ENCODE results near the gene GPBAR1.

The GPBAR1 gene

DNA sequence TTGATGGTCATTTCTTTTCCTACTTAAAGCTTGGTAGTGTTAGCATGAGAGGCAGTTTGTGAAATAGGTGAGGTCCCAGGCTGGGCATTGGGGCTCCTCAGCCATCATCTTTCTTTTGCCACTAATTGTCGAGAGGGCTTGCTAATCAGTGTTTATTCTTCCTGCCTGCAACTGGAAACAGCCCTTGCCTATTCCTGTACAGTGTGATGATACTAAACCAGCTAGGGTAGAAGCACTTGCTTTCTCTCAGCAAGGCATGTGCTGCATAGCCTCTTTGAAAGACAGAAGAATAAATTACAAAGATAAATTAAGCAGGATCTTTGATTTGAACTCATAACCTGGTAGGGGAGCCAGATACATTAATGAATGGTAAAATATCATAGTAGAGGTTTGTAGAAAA is 16.6 kb upstream of the GPBAR1 start:
- DNase-seq (ENCODE audit: low spot score) = no peak

GRCh38 chr2:218244665-218245064 is 16.1 kb upstream of the GPBAR1 start:
- DNase-seq (ENCODE audit: low spot score) = no peak

- DNase-seq (ENCODE audit: low spot score) = no peak
These were observed 15.6 kb upstream of the GPBAR1 start for GRCh38 chr2:218245214-218245613.

GRCh38 chr2:218249691-218250090 is 11.1 kb upstream of the GPBAR1 start:
- no peak for DNase-seq (ENCODE audit: low spot score)

GRCh38 chr2:218252509-218253231 is 8.1 kb upstream of the GPBAR1 start:
- no peak for DNase-seq (ENCODE audit: low spot score)

DNA sequence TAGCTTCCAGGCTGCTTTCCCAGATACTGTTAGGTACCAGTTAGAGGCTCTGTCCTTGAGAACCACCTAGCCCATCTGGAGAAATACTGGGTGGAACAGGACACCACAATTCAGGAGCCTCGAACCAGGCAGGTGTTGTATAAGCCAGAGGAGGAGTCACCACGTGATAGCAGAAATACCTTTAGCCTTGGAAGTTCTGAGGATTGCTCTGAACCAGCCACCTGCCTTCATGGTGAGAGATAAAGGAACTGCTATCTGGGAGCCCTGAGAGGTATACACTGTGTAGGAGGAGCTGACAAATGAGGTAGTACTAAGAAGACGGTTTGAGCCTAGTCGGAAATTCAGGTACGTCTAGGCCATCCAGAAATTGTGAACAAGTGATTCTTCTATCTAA is 7.6 kb upstream of the GPBAR1 start:
- no peak for DNase-seq (ENCODE audit: low spot score)

- no peak for DNase-seq (ENCODE audit: low spot score)
These were observed 5.4 kb upstream of the GPBAR1 start for GRCh38 chr2:218255446-218255845.

DNA sequence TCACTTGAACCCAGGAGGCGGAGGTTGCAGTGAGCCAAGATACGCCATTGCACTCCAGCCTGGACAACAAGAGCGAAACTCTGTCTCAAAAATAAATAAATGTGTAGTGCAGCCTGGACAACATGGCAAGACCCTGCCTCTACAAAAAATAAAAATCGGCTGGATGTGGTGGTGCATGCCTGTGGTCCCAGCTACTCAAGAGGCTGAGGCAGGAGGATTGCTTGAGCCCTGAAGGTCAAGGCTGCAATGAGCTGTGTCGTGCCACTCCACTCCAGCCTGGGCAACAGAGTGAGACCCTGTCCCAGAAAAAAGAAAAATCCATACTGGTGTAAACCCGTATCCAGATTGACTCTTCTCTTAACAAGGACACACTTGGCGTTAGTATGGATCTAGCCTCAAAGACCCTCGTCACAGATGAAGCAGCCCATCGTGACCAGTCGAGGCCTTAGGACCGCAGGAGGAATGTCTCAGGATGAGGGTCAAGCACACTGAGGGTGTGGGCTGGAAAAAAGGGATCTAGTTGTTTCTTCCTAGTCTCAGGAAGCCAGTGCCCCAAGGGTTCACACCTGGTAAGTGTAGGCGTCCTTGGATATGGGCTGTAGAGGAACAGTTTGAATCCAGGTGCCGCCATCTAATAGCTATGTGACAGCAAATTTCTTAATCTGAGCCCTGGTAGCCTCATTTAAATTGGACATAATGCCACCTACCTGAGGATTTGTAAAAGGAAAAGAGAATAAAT is 4.0 kb upstream of the GPBAR1 start:
- DNase-seq (ENCODE audit: low spot score) = no peak

- peak; percentile 68 for DNase-seq (ENCODE audit: low spot score)
These were observed 3.3 kb upstream of the GPBAR1 start for GRCh38 chr2:218257390-218257981.

DNA sequence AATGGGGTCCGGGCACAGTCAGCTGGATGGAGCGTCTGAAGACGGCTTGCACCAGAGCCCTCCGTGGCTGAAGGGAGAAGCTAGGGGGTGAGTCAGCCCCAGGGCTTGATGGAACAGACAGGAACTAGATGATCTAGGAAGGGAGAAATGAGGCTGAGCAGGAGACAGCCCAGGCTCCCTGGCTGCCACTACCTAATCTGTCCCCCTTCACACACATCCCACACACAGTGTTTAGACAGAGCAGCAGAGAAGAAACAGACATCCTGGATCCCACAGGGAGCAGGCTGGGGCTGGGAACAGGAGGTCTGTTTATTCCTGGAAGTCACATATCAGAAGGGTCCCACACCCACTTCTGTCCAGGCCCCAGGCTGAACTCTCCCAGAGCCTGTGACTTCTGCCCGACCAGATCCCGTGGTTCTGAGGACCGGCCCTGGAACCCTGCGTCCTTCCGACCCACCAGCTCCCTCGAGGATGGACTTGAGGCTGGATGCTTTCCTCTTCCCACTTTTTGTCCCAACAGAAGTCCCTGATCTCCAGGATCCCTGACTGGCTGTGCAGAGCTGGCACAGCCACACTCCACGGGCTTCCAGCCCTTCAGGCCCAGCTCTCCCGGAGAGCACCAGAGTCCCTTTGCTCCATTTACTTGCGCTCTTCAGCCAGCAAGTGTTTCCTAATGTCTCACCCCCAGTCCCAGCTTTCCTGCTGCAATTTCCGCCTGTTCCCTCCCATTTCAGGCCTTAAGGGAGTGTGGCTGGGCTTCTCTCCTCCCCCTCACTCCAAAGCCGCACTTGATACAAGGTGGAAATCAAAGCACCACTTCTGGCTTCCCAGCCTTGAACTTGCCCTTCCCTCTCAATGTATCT is 1.5 kb upstream of the GPBAR1 start:
- no peak for DNase-seq (ENCODE audit: low spot score)

DNA sequence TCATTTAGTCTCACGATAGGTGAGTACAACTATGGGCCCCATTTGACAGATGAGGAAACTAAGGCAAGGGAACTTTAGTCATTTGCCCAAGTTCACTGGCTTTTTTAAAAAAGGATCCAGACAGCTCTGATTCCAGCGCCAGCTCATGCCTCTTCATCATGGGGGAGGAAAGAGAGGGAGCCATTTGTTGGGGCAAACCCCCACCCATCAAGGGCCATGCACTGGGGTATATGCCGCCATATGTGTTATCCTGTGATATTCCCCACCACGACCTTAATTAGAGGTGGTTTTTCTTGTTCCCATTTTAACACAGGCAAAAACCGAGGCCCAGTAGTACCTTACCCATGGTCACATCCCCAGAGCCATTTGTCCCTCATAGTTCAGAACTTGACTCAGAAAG is 649 bp upstream of the GPBAR1 start:
- DNase-seq (ENCODE audit: low spot score) = no peak

DNA sequence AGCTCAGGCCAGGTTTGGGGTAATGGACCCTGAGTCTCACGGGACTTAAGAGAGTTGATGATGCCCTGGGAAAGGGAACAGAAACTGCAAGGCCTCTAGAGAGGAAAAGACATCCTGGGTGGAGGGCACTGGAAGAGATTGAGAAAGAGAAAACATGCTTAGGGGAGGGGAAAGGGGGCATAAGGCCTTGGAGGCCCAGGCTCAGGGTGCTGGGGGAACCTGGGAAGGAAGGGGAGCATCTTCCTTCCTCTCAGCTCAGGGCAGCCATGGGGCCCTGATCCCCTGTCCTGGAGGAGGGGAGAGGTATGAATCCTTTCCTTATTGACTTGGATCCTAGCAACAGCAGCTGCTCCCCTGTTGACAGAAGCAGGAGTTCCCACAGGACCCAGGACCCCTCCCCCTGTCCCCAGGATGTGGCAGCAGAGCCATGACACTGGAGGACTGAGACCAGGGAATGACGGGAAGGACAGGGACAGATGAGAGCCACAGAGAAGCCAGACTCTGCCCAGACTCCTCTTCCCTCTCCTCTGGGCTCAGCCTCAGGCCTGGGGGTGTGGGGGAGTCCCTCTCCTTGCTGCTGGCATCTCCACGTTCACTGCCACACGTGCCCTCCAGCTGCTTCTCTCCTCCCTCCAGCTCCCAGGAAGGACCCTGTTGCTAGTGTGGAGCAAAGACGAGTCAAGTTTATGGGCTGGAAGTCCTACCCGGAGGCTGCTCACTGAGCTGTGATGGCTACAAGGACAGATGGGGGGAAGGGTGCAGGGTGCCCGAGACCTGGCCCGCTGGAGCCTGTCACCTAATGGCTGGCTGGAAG is 815 bp downstream of the GPBAR1 start:
- no peak for DNase-seq (ENCODE audit: low spot score)

DNA sequence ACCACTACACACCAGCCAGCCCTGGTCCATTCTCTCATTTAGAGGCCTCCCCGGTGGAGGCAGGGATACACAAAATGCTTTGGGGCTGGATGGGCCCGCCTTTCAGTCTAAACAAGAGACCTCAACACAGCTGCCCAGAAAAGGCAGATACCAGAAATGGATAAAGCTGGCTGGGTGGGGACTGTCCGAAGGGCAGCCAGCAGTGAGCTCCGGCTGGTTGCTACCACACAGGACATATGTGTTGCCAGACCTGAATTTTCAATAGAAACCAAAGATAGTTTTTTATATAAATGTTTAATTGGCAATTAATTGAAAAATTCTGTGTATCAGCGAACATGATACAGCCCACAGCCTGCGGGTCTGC is 1.4 kb downstream of the GPBAR1 start:
- no peak for DNase-seq (ENCODE audit: low spot score)

DNA sequence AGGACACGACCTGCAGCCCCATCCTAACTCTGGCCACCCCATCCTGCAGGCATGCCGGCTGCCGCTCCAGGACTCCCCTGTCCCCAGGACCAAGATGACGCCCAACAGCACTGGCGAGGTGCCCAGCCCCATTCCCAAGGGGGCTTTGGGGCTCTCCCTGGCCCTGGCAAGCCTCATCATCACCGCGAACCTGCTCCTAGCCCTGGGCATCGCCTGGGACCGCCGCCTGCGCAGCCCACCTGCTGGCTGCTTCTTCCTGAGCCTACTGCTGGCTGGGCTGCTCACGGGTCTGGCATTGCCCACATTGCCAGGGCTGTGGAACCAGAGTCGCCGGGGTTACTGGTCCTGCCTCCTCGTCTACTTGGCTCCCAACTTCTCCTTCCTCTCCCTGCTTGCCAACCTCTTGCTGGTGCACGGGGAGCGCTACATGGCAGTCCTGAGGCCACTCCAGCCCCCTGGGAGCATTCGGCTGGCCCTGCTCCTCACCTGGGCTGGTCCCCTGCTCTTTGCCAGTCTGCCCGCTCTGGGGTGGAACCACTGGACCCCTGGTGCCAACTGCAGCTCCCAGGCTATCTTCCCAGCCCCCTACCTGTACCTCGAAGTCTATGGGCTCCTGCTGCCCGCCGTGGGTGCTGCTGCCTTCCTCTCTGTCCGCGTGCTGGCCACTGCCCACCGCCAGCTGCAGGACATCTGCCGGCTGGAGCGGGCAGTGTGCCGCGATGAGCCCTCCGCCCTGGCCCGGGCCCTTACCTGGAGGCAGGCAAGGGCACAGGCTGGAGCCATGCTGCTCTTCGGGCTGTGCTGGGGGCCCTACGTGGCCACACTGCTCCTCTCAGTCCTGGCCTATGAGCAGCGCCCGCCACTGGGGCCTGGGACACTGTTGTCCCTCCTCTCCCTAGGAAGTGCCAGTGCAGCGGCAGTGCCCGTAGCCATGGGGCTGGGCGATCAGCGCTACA is 2.1 kb downstream of the GPBAR1 start:
- peak; percentile 53 for DNase-seq (ENCODE audit: low spot score)

GRCh38 chr2:218263817-218264641 is 3.2 kb downstream of the GPBAR1 start:
- no peak for DNase-seq (ENCODE audit: low spot score)

DNA sequence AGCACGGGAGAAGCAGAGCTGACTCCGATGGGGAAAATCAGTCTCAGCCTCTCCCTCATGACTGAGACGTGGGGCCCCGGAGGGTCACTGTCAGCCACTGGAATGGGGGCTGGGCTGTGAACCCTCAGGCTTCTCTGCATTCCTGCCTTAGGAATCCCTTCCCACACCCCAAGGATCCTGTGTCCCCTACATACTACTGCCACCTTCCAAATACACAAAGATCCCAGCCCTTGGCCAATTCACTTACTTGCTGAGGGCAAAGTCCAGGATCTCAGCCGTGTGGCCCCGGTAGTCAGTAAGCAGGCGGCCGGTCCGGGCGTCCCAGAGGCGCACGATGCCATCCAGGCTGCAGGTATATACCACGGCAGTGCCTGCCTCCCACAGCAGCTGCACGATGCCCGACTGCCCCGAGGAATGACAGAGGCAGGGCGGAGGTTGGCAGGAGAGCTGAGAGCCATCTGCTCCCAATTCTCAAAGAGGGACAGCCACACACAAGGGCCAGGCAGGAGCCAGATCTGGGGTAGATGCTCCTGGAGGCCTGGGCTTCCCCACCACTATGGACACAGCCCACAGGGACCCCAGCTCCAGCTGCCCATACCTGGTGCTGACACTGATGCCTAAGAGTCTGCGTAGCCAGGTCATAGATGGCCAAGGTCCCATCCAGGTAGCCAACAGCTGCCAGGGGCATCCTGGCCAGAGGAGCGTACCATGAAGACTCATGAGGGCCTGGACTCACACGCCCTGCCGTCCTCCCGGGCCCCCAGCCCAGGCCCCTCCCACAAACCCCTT is 4.2 kb downstream of the GPBAR1 start:
- no peak for DNase-seq (ENCODE audit: low spot score)

GRCh38 chr2:218265626-218266025 is 4.8 kb downstream of the GPBAR1 start:
- DNase-seq (ENCODE audit: low spot score) = no peak

GRCh38 chr2:218266316-218266979 is 5.6 kb downstream of the GPBAR1 start:
- no peak for DNase-seq (ENCODE audit: low spot score)
